Measurements from ENCODE around the gene ATP1A4.

DNA sequence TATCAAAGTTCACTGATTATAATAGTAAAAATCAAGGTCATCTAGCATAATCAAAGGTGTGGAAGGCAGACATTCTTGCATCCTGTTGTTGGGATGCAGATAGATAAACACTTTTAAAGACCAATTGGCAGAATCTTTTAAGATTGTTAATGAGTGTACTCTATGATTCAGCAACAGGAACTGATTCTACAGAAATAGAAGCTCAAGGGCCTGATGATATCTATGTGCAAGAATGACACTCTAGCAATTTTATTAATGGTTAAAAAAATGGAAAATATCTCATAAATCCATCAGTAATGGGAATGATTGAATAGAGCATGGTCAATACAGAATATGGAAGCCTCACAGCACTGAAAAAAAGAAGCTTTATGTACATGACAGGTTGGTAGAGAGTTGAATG, 2.2 kb upstream of the ATP1A4 start:
- TF ChIP-seq CTCF (IDR thresholded peaks at IDR 0.05) = no peak
- no peak for TF ChIP-seq POLR2A (IDR thresholded peaks at IDR 0.05)
- TF ChIP-seq POLR2AphosphoS5 (IDR thresholded peaks at IDR 0.05) = no peak

Measured in sigmoid colon (tissue), 4 donors.